ENCODE data around the gene UMAD1. TPM values are rescaled to one million over a fixed set of nuclear protein-coding genes. Genes with fewer than 3 reads are reported as not detected.
A peak's percentile ranks its signal among the peaks of the same experiment; 100 is the strongest.

UMAD1 gene
- total and polyA plus RNA-seq, 2 donors (not counting 3 experiments of a cell fraction or from before 2014, with no cell fraction given), result 5.6 to 6.6 TPM

GRCh38 chr7:7819442-7820247 lies 179.1 kb downstream of the UMAD1 start:
- no peaks in the 10 kb centered on the region for H3K27me3 ChIP-seq (ENCODE audit: control insufficient read depth in 2 of 2, insufficient read depth in 2 of 2, low read length in 2 of 2)
- peak; percentile 35 for FAIRE-seq
- peaks cover 4% of the 10 kb centered on the region for H3K4me1 ChIP-seq (ENCODE audit: control insufficient read depth, extremely low read depth, insufficient read depth, low read length)
- intact Hi-C loops (cut with micrococcal nuclease) (no loop called here), dilution Hi-C loops (cut with MboI; ENCODE audit: extremely low pct_ligation_motif_present, low sequenced_read_pairs) (no loop called here)
- BruUV-seq (replicated peaks), result no TSS peak
- H3K9ac ChIP-seq (replicated peaks; ENCODE audit: extremely low read depth, insufficient read depth, low read length), result no peak overlapping the region
- ChIA-PET POLR2A (no interaction called here), CTCF (interaction anchor here (0.6 to 1.3 kb wide), 2 partner anchors 12 to 138 kb away, joined by 3 read pairs; no protein-coding TSS in a partner anchor)
- no peak overlapping the region for H3K4me2 ChIP-seq (ENCODE audit: insufficient read depth, low read length)
- no peak overlapping the region for H2AFZ ChIP-seq (ENCODE audit: low read depth, low read length)
- no peak overlapping the region for H3K27ac ChIP-seq (ENCODE audit: insufficient read depth, low read depth, low read length)
- DNase-seq (ENCODE audit: low read depth, low spot score), result no peak
- no peaks in the 10 kb centered on the region for H3K9me3 ChIP-seq (replicated peaks; ENCODE audit: control insufficient read depth, insufficient read depth, low read length)
- H4K20me1 ChIP-seq (replicated peaks; ENCODE audit: control insufficient read depth, extremely low read depth, insufficient read depth, low read length), result no peaks in the 10 kb centered on the region
- no peaks in the 10 kb centered on the region for H3K79me2 ChIP-seq (ENCODE audit: control insufficient read depth, insufficient read depth, low read length)
- no peaks in the 10 kb centered on the region for H3K36me3 ChIP-seq (ENCODE audit: control insufficient read depth in 2 of 2, extremely low read depth in 1 of 2, insufficient read depth in 2 of 2, low read length in 2 of 2)
- TF ChIP-seq FOS (IDR thresholded peaks at IDR 0.05; ENCODE audit: borderline replicate concordance, insufficient read depth, low read length), result no peak
- H3K9me1 ChIP-seq (replicated peaks; ENCODE audit: control insufficient read depth, extremely low read depth, insufficient read depth, low read length), result no peaks in the 10 kb centered on the region
- H3K4me3 ChIP-seq (replicated peaks in 1 of 3; ENCODE audit: insufficient read depth in 1 of 3, low read depth in 1 of 3, low read length in 3 of 3), result no peak overlapping the region

DNA sequence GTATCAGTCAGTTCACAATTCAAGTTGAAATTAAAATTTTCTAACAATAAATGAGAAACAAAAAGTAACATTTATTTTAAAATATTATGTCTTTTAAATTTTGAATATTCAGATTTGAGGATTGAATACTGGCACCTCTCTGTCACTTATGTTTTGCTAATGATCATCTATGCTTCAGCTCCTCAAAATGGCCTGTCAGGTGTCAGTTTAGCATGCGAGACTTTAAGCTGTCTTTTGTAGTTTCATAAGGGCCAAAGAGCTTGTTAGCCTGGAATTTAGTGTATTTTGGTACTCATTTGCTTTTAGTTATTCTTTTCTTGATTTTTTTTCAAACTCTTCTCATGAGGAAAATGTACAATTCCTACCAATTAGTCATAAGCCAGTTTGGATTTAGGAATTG lies 179.9 kb downstream of the UMAD1 start:
- Histone ChIP-seq H3K4me2 (ENCODE audit: insufficient read depth, low read length) (no peak overlapping the region), H3K27ac (ENCODE audit: insufficient read depth, low read depth, low read length) (no peak overlapping the region), H4K20me1 (replicated peaks; ENCODE audit: control insufficient read depth, extremely low read depth, insufficient read depth, low read length) (no peaks in the 10 kb centered on the region), H3K9me3 (replicated peaks; ENCODE audit: control insufficient read depth, insufficient read depth, low read length) (no peaks in the 10 kb centered on the region), H3K4me1 (ENCODE audit: control insufficient read depth, extremely low read depth, insufficient read depth, low read length) (peaks cover 4% of the 10 kb centered on the region), H3K4me3 (replicated peaks in 1 of 3; ENCODE audit: insufficient read depth in 1 of 3, low read depth in 1 of 3, low read length in 3 of 3) (no peak overlapping the region), H3K79me2 (ENCODE audit: control insufficient read depth, insufficient read depth, low read length) (no peaks in the 10 kb centered on the region), H3K27me3 (ENCODE audit: control insufficient read depth in 2 of 2, insufficient read depth in 2 of 2, low read length in 2 of 2) (no peaks in the 10 kb centered on the region), H3K9ac (replicated peaks; ENCODE audit: extremely low read depth, insufficient read depth, low read length) (no peak overlapping the region), H3K9me1 (replicated peaks; ENCODE audit: control insufficient read depth, extremely low read depth, insufficient read depth, low read length) (no peaks in the 10 kb centered on the region), H3K36me3 (ENCODE audit: control insufficient read depth in 2 of 2, extremely low read depth in 1 of 2, insufficient read depth in 2 of 2, low read length in 2 of 2) (no peaks in the 10 kb centered on the region), H2AFZ (ENCODE audit: low read depth, low read length) (no peak overlapping the region)
- dilution Hi-C loops (cut with MboI; ENCODE audit: extremely low pct_ligation_motif_present, low sequenced_read_pairs), result no loop called here
- DNase-seq (ENCODE audit: low read depth, low spot score) (no peak), FAIRE-seq (no peak)
- TF ChIP-seq, protein P1, sequence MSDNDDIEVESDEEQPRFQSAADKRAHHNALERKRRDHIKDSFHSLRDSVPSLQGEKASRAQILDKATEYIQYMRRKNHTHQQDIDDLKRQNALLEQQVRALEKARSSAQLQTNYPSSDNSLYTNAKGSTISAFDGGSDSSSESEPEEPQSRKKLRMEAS (IDR thresholded peaks at IDR 0.05; ENCODE audit: insufficient read depth, insufficient read length), result no peak
- TF ChIP-seq EZH2 (IDR thresholded peaks at IDR 0.05; ENCODE audit: borderline replicate concordance, low read depth, low read length, severe bottlenecking) (no peak), JUN (IDR thresholded peaks at IDR 0.05; ENCODE audit: borderline replicate concordance, insufficient read depth, insufficient read length, low read depth) (no peak)
- ChIA-PET POLR2A (interaction anchor here (0.6 kb wide), 1 partner anchor 16 kb away, joined by 3 read pairs; no protein-coding TSS in a partner anchor), CTCF (interaction anchor here (0.6 to 1.3 kb wide), 2 partner anchors 11 to 139 kb away, joined by 3 read pairs; no protein-coding TSS in a partner anchor)
- no TSS peak for BruUV-seq (replicated peaks)
- intact Hi-C loops (cut with micrococcal nuclease), result no loop called here
